GM19193 (cell line): ENCODE measurements around the gene COG1.

ENCODE experiments used
- POLR2A ChIP-seq: IDR thresholded peaks from 4 replicates; pipeline ENCODE4 v1.6.1; 2011; ENCODE audit not compliant: insufficient read depth, insufficient read length; ENCODE audit errors: extremely low read depth

Gene COG1

GRCh38 chr17:73166731-73167581 lies 25.9 kb upstream of the COG1 start:
- no peak for TF ChIP-seq POLR2A

GRCh38 chr17:73168667-73169066 lies 24.2 kb upstream of the COG1 start:
- no peak for TF ChIP-seq POLR2A

DNA sequence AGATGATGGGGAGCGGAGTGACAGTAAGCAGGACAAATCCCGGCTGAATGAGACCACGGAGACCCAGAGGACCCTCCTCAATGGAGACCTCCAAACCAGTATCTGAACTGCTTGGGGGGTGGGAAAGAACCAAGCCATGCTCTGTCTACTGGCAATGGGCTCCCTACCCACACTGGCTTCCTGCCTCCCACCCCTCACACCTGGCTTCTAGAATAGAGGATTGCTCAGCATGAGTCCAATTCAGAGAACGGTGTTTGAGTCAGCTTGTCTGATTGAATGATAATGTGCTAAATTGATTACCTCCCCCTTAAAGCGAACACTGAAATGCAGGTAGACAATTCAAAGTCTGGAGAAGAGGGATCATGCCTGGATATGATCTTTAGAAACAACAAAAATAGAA lies 22.5 kb upstream of the COG1 start:
- TF ChIP-seq POLR2A = no peak

DNA sequence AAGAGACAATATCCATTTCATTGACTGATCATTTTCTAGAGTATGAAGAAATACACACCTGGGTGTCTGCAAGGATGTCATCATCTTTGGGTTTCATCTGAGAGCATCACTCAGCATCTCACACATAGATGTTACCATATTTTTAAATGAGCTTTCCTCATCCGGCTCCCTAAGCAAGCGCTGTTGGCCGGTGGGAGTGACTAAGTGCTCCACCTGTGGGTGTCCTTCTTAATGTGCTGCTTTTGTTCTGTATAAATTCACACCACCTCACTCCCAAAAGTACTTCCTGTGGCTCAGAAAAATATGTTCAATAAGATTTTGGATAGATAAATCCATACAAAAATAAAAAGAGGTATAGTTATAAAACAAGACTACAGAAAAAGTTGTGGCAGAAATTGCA lies 20.6 kb upstream of the COG1 start:
- no peak for TF ChIP-seq POLR2A

- TF ChIP-seq POLR2A = no peak
Observed at GRCh38 chr17:73174126-73174525, 18.7 kb upstream of the COG1 start.

DNA sequence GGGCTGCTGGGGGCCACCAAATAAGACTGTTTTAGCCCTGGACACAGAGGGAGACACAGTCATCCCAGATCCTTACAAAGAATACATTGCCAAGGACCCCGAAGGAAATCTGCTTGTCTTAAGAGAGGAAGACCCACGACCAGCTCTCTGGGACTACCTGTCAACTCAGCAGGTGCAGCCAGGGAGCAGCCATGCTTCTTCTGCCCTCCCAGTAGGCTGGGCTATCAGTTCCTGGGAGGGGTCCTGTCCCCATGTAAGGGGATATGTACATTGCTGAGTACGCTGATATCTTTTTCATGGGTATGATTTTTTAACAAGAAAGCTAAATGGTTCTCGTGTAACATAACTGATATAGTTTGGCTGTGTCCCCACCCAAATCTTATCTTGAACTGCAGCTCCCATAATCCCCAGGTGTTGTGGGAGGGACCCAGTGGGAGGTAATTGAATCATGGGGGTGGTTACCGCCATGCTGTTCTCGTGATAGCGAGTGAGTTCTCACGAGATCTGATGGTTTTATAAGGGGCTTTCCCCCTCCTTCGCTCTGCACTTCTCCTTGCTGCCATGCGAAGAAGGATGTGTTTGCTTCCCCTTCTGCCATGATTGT lies 16.8 kb upstream of the COG1 start:
- no peak for TF ChIP-seq POLR2A

DNA sequence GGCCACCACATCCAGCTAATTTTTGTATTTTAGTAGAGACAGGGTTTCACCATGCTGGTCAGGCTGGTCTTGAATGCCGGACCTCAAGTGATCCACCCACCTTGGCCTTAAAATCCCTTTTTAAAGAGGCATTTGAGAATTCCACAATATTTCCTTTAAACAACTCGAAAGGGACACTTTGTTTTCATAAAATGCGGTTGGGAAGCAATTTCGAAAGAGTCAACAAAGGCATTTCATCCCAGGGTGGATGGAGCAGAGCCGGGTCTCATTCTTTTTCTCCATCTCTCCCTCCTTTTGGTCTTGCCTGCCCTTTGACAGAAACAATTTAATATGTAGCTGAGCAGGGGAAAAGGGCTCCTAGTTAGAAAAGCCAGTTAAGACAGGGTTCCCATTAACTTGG lies 13.5 kb upstream of the COG1 start:
- TF ChIP-seq POLR2A = no peak

DNA sequence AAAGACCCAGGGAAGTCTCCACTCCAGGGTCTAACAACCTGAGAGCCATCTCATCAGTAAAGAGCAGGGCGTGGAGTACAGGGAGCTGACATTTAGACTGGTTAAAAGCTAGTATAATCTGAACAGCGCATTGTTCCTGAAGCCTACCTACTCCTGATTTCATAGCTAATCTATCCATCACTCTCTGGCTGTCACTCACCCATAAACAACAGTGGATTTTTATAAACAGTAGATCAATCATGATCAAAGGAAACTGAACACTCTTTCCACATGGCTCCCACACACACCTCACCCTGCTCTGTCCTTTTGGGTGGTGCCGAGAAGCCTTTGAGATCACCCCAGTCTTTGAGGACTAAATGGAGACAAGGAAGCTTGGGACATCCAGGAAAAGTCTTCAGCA lies 13.0 kb upstream of the COG1 start:
- TF ChIP-seq POLR2A = no peak

DNA sequence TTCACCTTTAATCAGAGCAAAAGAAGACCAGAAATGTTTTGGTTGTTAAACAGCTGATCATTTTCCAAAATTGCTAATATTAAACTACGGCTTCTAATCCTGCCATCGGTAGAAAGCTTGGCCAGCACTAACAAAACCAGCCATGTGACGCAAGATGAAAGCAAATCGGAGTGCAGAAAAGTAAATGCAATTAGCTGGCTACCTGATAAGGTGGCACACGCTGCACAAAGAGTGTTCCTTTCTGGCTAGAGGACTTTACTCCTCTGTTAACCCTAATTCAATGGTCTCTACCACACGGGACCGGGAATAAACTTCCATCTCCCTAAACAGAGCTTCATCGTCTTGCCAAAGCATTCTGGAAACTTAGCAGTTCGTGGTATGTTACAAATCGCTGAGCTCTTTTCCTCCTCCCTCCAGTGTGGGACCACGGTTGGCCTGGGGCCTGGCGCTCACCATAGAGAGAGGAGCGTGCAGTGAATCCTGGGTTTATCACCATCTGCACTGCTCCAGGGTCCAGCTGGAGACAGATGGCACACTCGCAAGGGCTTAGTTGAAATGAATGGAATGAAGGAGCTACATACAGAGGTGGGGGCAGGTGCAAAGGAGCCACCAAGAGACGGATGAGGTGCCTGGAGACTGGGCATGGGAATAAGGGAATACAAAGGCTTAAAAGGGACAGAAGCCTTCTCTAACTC lies 10.1 kb upstream of the COG1 start:
- no peak for TF ChIP-seq POLR2A

DNA sequence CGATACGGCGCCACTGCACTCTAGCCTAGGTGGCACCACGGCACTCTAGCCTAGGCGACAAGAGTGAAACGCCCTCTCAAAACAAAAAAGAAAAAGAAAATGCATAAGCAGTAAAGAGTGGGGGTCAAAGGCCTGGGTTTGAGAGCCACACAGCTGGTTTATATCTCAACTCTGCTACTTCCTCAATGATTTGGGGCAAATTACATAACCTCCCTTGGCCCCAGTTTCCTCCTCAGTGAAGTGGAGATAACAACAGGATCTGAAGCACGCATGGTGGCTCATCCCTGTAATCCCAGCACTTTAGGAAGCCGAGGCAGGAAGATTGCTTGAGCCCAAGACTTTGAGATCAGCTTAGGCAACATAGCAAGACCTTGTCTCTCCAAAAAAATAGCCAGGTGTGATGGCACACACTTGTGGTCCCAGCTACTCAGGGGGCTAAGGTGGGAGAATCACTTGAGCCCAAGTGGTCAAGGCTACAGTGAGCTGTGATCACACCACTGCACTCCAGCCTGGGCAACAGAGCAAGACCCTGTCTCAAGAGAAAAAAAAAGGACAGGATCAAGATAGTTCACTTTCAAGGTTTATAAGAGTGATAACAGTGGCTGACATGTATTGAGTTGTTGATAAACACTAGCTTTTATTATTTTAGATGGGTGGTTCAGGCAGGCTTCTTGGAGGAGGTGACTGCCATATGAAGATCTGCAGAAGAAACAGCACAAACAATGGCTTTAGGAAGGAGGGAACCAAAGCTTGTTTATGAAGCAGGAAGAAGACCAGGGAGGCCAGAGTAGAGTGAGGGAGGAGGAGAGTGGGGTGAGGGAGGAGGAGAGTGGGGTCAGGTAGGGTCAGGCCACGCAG lies 8.5 kb upstream of the COG1 start:
- TF ChIP-seq POLR2A = no peak

DNA sequence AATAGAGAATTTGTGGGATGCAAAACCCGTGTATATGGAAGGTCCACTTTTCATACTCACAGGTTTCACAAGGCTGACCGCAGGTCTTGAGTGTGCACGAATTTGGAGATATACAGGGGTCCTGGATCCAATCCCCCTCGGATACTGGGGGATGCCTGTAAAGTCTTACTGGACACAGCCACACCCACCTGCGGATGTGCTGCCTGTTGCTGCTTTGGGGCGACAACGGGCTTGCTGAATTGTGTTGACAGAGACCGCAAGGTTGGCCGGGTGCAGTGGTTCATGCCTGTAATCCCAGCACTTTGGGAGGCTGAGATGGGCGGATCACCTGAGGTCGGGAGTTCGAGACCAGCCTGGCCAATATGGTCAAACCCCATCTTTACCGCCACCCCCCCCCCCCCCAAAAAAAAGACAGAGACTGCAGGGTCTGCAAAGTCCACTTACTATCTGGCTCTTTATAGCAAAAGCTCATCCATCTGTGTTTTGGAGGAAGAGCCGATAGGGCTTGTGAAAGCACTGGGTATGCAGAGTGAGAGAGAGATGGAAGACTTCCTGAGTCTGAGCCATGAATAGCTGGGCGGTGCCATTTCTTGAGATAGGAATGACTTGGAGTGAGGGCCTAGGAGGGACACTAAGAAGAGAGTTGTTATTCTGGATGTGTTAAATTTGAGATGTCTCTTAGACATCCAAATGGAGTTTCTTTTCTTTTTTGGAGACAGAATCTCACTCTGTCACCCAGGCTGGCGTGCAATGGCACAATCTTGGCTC lies 6.4 kb upstream of the COG1 start:
- TF ChIP-seq POLR2A = no peak

- no peak for TF ChIP-seq POLR2A
Observed at GRCh38 chr17:73187203-73187769, 5.6 kb upstream of the COG1 start.

- no peak for TF ChIP-seq POLR2A
Observed at GRCh38 chr17:73188011-73188410, 4.8 kb upstream of the COG1 start.
